Vagina (tissue), 2 donors: ENCODE data around the gene AKAP13. TPM values are rescaled to one million over a fixed set of nuclear protein-coding genes. Genes with fewer than 3 reads are reported as not detected.

Experiments used
- DNase-seq, 2 donors: peaks; one replicate each; pipeline ENCODE4 v3.0.0-alpha.2; 2017; ENCODE audit errors: extremely low spot score in 2 of 2
- H3K27ac ChIP-seq: fragments of 200-600 bp; sonication (generic); one replicate; pipeline ENCODE4 v1.5.1; 2019
- H3K27me3 ChIP-seq: fragments of 200-600 bp; sonication (generic); one replicate; pipeline ENCODE4 v1.5.1; 2019
- H3K36me3 ChIP-seq, 2 donors: fragments of 200-600 bp; sonication (generic); one replicate each; pipeline ENCODE4 v1.5.1; 2017 to 2019
- H3K4me1 ChIP-seq: fragments of 200-600 bp; sonication (generic); one replicate; pipeline ENCODE4 v1.5.1; 2019
- H3K4me3 ChIP-seq, 2 donors: fragments of 200-600 bp; sonication (generic); 1 replicate in 1 of 2; 2 replicates in 1 of 2; pipeline ENCODE4 v1.5.1; 2016 to 2019
- H3K9me3 ChIP-seq: fragments of 200-600 bp; sonication (generic); one replicate; pipeline ENCODE4 v1.5.1; 2019
- POLR2A ChIP-seq, 2 donors: fragments of 450-650 bp; IDR thresholded peaks; one replicate each; pipeline ENCODE4 v1.6.1; 2017; ENCODE audit warnings: antibody characterized with exemption in 2 of 2, mild to moderate bottlenecking in 2 of 2, moderate library complexity in 2 of 2
- POLR2AphosphoS5 ChIP-seq, 2 donors: sonication (generic); formaldehyde crosslinking; IDR thresholded peaks; one replicate each; pipeline ENCODE4 v1.9.0; 2017; ENCODE audit warnings: antibody characterized with exemption in 2 of 2, mild to moderate bottlenecking in 2 of 2, low read depth in 1 of 2; ENCODE audit not compliant: insufficient read depth in 1 of 2
- intact Hi-C: fragments of 100-400 bp; cut with DNase I; formaldehyde crosslinking; loops from one replicate; pipeline ENCODE4 v1.15.1; 2023
- total RNA-seq: library from RNA; depleted of rRNA; stranded (reverse); fragments of >200 nt; gene quantifications from one replicate; pipeline ENCODE4 v1.2.3, GENCODE V29; 2016
- TF ChIP-seq, protein P1 (sequence below), 3 experiments: fragments of 450-650 bp in 2 of 3; fragments of 200-600 bp in 1 of 3; sonication (generic) in 1 of 3; IDR thresholded peaks; one replicate each; pipeline ENCODE4 v1.5.1; 2017 to 2019; ENCODE audit warnings: antibody characterized with exemption in 3 of 3, mild to moderate bottlenecking in 2 of 3, moderate library complexity in 2 of 3

The AKAP13 gene
- total RNA-seq, 1 donor from 2014 or later, result 177 TPM

DNA sequence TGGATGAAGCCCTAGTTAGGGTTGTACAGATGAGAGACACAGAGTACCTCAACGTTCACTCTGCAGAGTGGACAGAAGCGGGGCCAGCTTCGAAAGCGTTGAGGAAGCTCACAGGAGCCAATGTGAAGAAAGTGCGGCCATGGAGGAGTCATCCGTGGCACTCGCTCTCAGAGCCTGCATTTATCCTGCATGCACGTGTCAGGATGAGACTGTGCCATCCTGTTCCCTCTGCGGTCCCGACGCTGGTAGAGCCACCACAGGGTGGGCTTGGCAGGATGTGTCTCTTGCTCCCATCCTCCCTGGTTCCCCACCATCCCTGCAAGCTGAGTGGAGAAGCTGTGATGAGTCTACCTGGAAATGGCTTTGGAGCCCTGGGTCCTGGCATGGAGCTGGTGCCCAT lies 375.1 kb downstream of the AKAP13 start:
- no peak for TF ChIP-seq POLR2AphosphoS5 (IDR thresholded peaks at IDR 0.05; ENCODE audit: insufficient read depth in 1 of 2, low read depth in 1 of 2)
- TF ChIP-seq, protein P1, sequence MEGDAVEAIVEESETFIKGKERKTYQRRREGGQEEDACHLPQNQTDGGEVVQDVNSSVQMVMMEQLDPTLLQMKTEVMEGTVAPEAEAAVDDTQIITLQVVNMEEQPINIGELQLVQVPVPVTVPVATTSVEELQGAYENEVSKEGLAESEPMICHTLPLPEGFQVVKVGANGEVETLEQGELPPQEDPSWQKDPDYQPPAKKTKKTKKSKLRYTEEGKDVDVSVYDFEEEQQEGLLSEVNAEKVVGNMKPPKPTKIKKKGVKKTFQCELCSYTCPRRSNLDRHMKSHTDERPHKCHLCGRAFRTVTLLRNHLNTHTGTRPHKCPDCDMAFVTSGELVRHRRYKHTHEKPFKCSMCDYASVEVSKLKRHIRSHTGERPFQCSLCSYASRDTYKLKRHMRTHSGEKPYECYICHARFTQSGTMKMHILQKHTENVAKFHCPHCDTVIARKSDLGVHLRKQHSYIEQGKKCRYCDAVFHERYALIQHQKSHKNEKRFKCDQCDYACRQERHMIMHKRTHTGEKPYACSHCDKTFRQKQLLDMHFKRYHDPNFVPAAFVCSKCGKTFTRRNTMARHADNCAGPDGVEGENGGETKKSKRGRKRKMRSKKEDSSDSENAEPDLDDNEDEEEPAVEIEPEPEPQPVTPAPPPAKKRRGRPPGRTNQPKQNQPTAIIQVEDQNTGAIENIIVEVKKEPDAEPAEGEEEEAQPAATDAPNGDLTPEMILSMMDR (IDR thresholded peaks at IDR 0.05), result no peak
- no peak for TF ChIP-seq POLR2A (IDR thresholded peaks at IDR 0.05)
- Histone ChIP-seq H3K27ac (no peak overlapping the region), H3K4me1 (peaks cover 18% of the 10 kb centered on the region), H3K9me3 (no peaks in the 10 kb centered on the region), H3K27me3 (no peaks in the 10 kb centered on the region), H3K36me3 (peaks cover 0 to under 1% of the 10 kb centered on the region in 2 donors), H3K4me3 (no peak overlapping the region)
- DNase-seq, result no peak
- intact Hi-C loops, result no loop called here

DNA sequence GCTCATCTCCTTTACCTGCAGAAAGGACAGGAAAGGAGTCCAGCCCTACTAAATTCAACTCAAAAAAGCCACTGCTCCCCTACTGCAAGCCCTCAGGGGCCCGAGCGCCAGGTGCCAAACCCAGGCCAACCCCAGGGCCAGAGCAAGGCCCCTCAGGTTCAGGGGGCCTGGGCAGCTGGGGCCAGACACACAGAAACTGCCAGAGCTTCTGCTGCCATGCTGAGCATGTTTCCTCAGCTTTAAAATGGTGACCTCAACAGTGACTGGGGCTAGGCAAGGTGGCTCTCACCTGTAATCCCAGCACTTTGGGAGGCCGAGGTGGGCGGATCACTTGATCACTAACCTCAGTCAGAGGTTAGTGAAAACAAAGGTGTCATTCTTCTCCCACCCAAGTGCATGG lies 375.5 kb downstream of the AKAP13 start:
- Histone ChIP-seq H3K4me1 (peaks cover 13% of the 10 kb centered on the region), H3K27ac (no peak overlapping the region), H3K27me3 (no peaks in the 10 kb centered on the region), H3K4me3 (no peak overlapping the region), H3K9me3 (no peaks in the 10 kb centered on the region), H3K36me3 (peaks cover 0 to 5% of the 10 kb centered on the region in 2 donors)
- no peak for DNase-seq
- TF ChIP-seq POLR2A (IDR thresholded peaks at IDR 0.05) (no peak), POLR2AphosphoS5 (IDR thresholded peaks at IDR 0.05; ENCODE audit: insufficient read depth in 1 of 2, low read depth in 1 of 2) (no peak)
- TF ChIP-seq, protein P1 (IDR thresholded peaks at IDR 0.05), result no peak
- intact Hi-C loops, result no loop called here

DNA sequence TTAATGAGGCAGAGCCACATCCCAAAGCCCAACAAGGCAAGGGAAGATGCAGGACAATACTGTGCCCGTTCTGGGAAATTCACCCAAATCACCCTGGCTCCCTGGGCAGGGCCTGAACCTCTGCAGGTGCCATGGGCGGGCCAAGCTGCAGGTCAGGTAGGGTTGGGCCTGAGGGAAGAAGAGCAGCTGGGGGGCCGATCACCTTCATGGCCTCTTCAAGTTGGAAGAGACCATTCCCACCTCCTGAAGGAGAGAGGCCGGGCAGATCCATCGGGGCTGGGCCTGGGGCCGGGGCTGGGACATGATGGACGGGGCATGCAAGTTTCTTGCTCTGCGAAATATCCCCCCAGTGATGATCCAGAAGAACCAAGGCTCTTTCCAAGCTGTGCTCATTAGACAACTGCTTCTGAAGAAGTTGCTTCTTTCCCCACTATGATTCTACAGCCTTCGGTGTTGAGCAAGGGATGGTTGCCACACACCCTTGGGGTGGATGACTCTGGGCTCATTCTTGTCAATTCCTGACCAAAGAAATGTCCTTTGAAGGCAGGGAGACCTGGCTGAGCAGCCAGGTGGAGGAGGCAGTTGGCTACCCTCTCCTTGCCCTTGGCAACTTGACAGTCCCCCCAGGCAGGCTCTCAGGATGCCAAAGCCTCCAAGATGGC lies 376.1 kb downstream of the AKAP13 start:
- no peaks in the 10 kb centered on the region for H3K27me3 ChIP-seq
- no peaks in the 10 kb centered on the region for H3K9me3 ChIP-seq
- intact Hi-C loops, result no loop called here
- H3K27ac ChIP-seq, result no peak overlapping the region
- H3K4me1 ChIP-seq, result peaks cover 7% of the 10 kb centered on the region
- no peak for TF ChIP-seq POLR2AphosphoS5 (IDR thresholded peaks at IDR 0.05; ENCODE audit: insufficient read depth in 1 of 2, low read depth in 1 of 2)
- TF ChIP-seq, protein P1 (IDR thresholded peaks at IDR 0.05), result no peak
- DNase-seq, result no peak
- H3K4me3 ChIP-seq, result no peak overlapping the region
- H3K36me3 ChIP-seq, result peaks cover 0 to 7% of the 10 kb centered on the region in 2 donors

DNA sequence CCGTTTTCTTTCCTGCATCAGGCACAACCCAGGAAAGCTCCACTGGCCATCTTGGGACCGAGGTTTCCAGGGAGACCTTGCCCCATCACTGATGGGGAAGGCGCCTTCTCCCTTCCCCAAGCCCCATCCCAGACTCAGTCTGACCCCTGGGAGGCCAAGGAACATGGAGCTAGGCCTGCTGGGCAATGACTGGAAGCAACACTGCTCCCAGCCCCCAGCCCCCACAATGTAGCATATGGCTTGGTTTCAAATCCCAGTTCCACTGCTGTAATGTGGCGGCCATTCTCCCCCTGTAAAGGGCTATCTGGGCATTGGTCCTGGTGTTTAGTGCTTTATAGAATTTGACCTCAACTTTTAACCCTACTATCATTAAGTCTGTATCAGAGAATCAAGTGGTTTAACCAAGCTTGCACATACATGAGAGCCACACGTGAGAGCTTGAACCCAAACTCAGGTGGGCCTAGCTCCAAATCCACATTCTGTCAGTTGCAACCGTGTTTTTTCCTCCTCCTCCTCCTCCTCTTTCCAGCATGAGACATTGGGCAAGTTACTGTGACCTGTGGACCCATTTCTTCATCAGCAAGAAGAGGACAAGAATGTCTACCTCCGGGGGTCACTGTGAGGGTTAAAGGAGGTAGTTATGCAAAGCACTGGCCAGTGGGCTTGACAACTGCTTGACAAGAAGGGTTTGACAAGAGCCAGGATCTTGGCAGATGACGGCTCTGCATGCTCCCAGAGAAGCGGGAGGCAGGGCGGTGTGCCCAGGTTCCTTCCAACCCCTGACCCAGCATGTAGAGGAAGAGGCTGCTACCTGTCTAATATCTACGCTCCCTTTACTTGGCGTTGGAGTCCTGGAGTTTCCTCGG lies 376.9 kb downstream of the AKAP13 start:
- no peaks in the 10 kb centered on the region for H3K4me1 ChIP-seq
- no peaks in the 10 kb centered on the region for H3K9me3 ChIP-seq
- intact Hi-C loops, result no loop called here
- no peak for DNase-seq
- H3K27ac ChIP-seq, result no peak overlapping the region
- TF ChIP-seq, protein P1 (IDR thresholded peaks at IDR 0.05), result no peak
- no peak for TF ChIP-seq POLR2AphosphoS5 (IDR thresholded peaks at IDR 0.05; ENCODE audit: insufficient read depth in 1 of 2, low read depth in 1 of 2)
- peaks cover 0 to 7% of the 10 kb centered on the region in 2 donors for H3K36me3 ChIP-seq
- no peak overlapping the region for H3K4me3 ChIP-seq
- H3K27me3 ChIP-seq, result no peaks in the 10 kb centered on the region
